ENCODE results near the gene LATS1. TPM values are rescaled to one million over a fixed set of nuclear protein-coding genes. Genes with fewer than 3 reads are reported as not detected.
"Not testable (repeated sequence)": the region's sequence is repeated elsewhere in the genome, so short reads cannot be mapped to it uniquely, and the experiment has no call there.

Gene LATS1
- polyA plus RNA-seq, 1 of the 3 experiments (the other 2 are of a cell fraction), result 6.9 TPM

DNA sequence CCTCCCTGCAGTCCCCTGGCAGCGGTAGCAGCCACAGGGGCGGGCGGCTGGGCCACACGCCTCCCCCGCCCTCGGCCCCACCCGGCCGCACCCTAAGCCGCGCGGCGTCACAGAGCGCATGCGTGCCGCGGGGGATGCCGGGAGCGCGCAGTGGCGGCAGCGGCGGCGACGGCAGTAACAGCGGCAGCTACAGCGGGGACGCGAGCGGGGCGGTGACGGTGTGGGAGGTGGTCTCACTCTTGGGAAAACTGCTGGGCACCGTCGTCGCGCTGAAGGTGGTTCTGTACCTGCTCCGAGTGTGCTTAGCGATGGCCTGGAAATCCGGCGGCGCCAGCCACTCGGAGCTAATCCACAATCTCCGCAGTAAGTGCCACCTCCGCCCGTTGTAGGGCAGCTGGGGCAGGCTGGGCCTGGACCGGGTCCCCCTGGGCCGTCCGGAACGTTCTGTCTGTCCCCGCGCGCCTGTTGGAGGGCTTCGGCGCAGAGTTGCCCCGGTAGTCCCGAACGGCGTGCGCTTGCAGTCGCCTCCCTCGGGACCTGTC is 31.8 kb upstream of the LATS1 start, which contains the start of gene PCMT1 (continued):
- TF ChIP-seq NFIC (IDR thresholded peaks at IDR 0.05; ENCODE audit: borderline replicate concordance) (no peak), YY1 (IDR thresholded peaks at IDR 0.05; ENCODE audit: low read depth) (no peak)

DNA sequence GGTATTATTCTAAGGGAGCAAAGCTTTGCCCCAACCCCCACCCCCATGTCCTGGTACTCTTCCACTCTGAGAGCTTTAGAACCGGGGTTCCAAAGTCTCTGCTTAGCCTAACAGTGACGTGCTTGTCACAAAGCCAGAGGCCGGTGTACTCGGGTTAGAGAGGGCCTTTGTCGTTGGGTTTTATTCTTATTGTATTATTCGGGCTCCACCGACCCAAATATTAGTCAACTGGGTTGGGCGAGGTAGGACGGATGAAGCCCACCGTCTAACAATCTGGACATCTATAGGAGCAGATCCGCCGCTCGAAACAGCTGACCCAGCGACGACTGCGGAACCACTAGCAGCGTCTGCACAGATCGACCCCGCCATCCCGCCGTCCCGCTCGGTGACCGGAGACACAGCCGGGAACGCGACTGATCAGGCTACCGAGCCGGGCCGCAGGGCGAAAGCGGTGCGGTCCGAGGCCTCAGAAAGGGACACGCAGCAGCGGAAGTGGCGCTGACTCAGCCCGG is 31.2 kb upstream of the LATS1 start:
- ChIA-PET CTCF (interaction anchor here (1.3 to 1.9 kb wide), 2 partner anchors 25 to 32 kb away, joined by 3 to 4 read pairs; partner anchors contain the start of gene LATS1), POLR2A (interaction anchor here (1.2 kb wide), 1 partner anchor 31 kb away, joined by 8 read pairs; the partner anchor contains the start of gene LATS1)
- Histone ChIP-seq H3K79me2 (ENCODE audit: insufficient read depth) (peaks cover 67% of the 10 kb centered on the region), H4K20me1 (ENCODE audit: insufficient read depth) (peaks cover 15% of the 10 kb centered on the region; the same call in 1 of the 2 replicates), H3K9ac (peak overlapping the region; percentile 80; the same call in 1 of the 2 replicates), H3K4me2 (peak overlapping the region; percentile 89; the same call in 1 of the 2 replicates), H3K4me3 (ENCODE audit: low read depth in 2 of 2, low read length in 1 of 2) (peak overlapping the region; percentile 85 to 98), H3F3A (replicated peaks; ENCODE audit: insufficient read depth) (peaks cover 18% of the 10 kb centered on the region), H3K27ac (ENCODE audit: low read depth in 2 of 2, low read length in 1 of 2) (peak overlapping the region; percentile 70 to 76; a peak in 3 of 4 replicates)
- H3K27me3 ChIP-seq (ENCODE audit: insufficient read depth); H3K9me3 ChIP-seq; H3K36me3 ChIP-seq (replicated peaks in 1 of 2; ENCODE audit: control insufficient read depth in 1 of 2, insufficient read depth in 2 of 2, low read length in 1 of 2); DNase-seq; H3K9me2 ChIP-seq; H2AFZ ChIP-seq (ENCODE audit: low read depth); H3K4me1 ChIP-seq (ENCODE audit: control insufficient read depth in 1 of 2, insufficient read depth in 2 of 2, low read depth in 1 of 2, low read length in 1 of 2): not testable (repeated sequence)
- no CpG with 5 or more reads among the region's 38 CpGs for WGBS (ENCODE audit: low lambda C conversion rate)
- 0 out of 2 replicates have a peak, but pooled peaks have one; percentile 35 for TF ChIP-seq FOSL2 (IDR thresholded peaks at IDR 0.05; ENCODE audit: borderline replicate concordance, low read depth)

DNA sequence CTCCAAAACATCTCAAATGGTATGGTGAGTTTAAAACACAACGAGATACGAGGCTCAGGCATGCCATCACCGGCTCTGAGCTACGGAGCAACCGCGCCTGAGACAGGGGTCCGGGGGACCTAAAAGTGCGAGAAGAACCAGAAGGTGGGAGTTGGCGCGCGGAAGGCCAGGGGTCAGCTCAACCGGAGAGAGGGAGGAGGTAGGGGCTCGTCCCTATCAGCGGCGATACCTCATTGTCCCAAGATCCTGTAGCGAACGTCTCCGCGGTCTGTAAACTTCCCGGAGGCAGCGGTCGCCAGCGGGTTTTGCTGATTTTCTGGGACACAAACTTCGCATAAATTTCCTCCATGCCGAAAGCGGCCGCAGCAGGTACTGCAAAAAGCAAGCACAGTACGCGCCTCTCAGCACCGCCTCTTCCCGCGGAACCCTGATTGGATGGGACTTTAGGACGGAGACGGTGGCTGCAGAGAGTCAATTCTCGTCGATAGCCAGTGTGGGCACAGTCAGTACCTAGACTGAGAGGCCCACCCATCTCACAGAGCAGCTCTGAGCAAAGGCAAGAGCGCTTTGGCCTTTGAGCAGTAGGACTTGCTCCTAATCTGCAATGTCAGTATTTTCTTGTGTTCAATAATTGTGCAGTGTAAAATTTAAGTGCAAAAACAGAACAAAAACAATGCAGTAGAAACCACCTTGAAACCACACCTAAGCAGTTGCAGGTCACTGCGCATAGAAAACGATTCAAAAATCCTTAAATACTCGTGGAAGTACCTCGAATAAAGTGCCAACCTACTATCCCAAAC is 28.4 kb upstream of the LATS1 start, which contains the start of gene NUP43:
Gene NUP43 (minus strand): TSS at position 383 of the 800 bp plus-strand sequence. CDS start 34 bp downstream, at position 349.
- H3K27ac ChIP-seq (ENCODE audit: low read depth in 2 of 2, low read length in 1 of 2), result peak within 1 kb of the TSS; percentile 51 to 63; a peak in 3 of 4 replicates
- no peaks in the 10 kb centered on the region for H4K20me1 ChIP-seq (ENCODE audit: insufficient read depth)
- no peaks in the 10 kb centered on the region for H3K27me3 ChIP-seq (ENCODE audit: insufficient read depth)
- H3K9me2 ChIP-seq, result no peaks in the 10 kb centered on the region
- 6% methylated on average over 29 of the region's 41 CpGs for WGBS (ENCODE audit: low lambda C conversion rate)
- peaks cover 5 to 9% of the 10 kb centered on the region in 2 experiments for H3K36me3 ChIP-seq (replicated peaks in 1 of 2; ENCODE audit: control insufficient read depth in 1 of 2, insufficient read depth in 2 of 2, low read length in 1 of 2)
- peaks cover 0 to 5% of the 10 kb centered on the region in 2 experiments; a peak in 2 of 4 replicates for H3K4me1 ChIP-seq (ENCODE audit: control insufficient read depth in 1 of 2, insufficient read depth in 2 of 2, low read depth in 1 of 2, low read length in 1 of 2)
- ChIA-PET POLR2A (interaction anchor here (1.8 kb wide), 1 partner anchor 29 kb away, joined by 5 read pairs; the partner anchor contains the start of gene LATS1), CTCF (interaction anchor here (0.6 to 2.9 kb wide), 6 partner anchors 11 to 1128 kb away, joined by 3 to 16 read pairs (median 4); no protein-coding TSS in a partner anchor)
- peak within 1 kb of the TSS; percentile 92 for H2AFZ ChIP-seq (ENCODE audit: low read depth)
- peak within 1 kb of the TSS; percentile 86 to 95 for H3K4me3 ChIP-seq (ENCODE audit: low read depth in 2 of 2, low read length in 1 of 2)
- H3K79me2 ChIP-seq (ENCODE audit: insufficient read depth), result peaks cover 50% of the 10 kb centered on the region
- H3F3A ChIP-seq (replicated peaks; ENCODE audit: insufficient read depth), result peaks cover 21% of the 10 kb centered on the region
- peak within 1 kb of the TSS; percentile 85 for H3K4me2 ChIP-seq
- no peaks in the 10 kb centered on the region for H3K9me3 ChIP-seq
- peak within 1 kb of the TSS; percentile 91 for H3K9ac ChIP-seq
- peak; percentile 86 for DNase-seq
- TF ChIP-seq, protein P1, sequence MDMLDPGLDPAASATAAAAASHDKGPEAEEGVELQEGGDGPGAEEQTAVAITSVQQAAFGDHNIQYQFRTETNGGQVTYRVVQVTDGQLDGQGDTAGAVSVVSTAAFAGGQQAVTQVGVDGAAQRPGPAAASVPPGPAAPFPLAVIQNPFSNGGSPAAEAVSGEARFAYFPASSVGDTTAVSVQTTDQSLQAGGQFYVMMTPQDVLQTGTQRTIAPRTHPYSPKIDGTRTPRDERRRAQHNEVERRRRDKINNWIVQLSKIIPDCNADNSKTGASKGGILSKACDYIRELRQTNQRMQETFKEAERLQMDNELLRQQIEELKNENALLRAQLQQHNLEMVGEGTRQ (IDR thresholded peaks at IDR 0.05; ENCODE audit: borderline replicate concordance, low read depth, low read length), result no peak
- TF ChIP-seq ELF1 (IDR thresholded peaks at IDR 0.05) (0 out of 2 replicates have a peak, but pooled peaks have one; percentile 63), POLR2AphosphoS5 (IDR thresholded peaks at IDR 0.05; ENCODE audit: low read depth, low read length) (peak; percentile 80), NFIC (IDR thresholded peaks at IDR 0.05; ENCODE audit: borderline replicate concordance) (no peak), FOSL2 (IDR thresholded peaks at IDR 0.05; ENCODE audit: borderline replicate concordance, low read depth) (no peak), TEAD4 (IDR thresholded peaks at IDR 0.05; ENCODE audit: borderline replicate concordance, insufficient read depth) (no peak), CHD2 (IDR thresholded peaks at IDR 0.05; ENCODE audit: low read length, partially characterized antibody) (no peak), GABPA (IDR thresholded peaks at IDR 0.05; ENCODE audit: low read depth) (peak; percentile 59), YY1 (IDR thresholded peaks at IDR 0.05; ENCODE audit: low read depth) (no peak), NRF1 (IDR thresholded peaks at IDR 0.05; ENCODE audit: low read depth, low read length) (no peak), MXI1 (IDR thresholded peaks at IDR 0.05; ENCODE audit: low read depth, low read length) (peak; percentile 97), EZH2phosphoT487 (IDR thresholded peaks at IDR 0.05; ENCODE audit: borderline replicate concordance, low read depth) (no peak), SIN3A (IDR thresholded peaks at IDR 0.05; ENCODE audit: borderline replicate concordance, low read depth, low read length) (peak; percentile 96), TAF1 (IDR thresholded peaks at IDR 0.05; ENCODE audit: borderline replicate concordance, low read depth, low read length) (peak; percentile 85; the same call in 1 of the 2 replicates), RXRA (IDR thresholded peaks at IDR 0.05; ENCODE audit: borderline replicate concordance, low read depth) (no peak)
- TF ChIP-seq, protein P2, sequence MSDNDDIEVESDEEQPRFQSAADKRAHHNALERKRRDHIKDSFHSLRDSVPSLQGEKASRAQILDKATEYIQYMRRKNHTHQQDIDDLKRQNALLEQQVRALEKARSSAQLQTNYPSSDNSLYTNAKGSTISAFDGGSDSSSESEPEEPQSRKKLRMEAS (IDR thresholded peaks at IDR 0.05; ENCODE audit: low read depth), result peak; percentile 88
- TF ChIP-seq, protein P3, sequence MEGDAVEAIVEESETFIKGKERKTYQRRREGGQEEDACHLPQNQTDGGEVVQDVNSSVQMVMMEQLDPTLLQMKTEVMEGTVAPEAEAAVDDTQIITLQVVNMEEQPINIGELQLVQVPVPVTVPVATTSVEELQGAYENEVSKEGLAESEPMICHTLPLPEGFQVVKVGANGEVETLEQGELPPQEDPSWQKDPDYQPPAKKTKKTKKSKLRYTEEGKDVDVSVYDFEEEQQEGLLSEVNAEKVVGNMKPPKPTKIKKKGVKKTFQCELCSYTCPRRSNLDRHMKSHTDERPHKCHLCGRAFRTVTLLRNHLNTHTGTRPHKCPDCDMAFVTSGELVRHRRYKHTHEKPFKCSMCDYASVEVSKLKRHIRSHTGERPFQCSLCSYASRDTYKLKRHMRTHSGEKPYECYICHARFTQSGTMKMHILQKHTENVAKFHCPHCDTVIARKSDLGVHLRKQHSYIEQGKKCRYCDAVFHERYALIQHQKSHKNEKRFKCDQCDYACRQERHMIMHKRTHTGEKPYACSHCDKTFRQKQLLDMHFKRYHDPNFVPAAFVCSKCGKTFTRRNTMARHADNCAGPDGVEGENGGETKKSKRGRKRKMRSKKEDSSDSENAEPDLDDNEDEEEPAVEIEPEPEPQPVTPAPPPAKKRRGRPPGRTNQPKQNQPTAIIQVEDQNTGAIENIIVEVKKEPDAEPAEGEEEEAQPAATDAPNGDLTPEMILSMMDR (IDR thresholded peaks at IDR 0.05), result peak; percentile 47; the same call in 1 of the 2 replicates
- TF ChIP-seq, protein P4, sequence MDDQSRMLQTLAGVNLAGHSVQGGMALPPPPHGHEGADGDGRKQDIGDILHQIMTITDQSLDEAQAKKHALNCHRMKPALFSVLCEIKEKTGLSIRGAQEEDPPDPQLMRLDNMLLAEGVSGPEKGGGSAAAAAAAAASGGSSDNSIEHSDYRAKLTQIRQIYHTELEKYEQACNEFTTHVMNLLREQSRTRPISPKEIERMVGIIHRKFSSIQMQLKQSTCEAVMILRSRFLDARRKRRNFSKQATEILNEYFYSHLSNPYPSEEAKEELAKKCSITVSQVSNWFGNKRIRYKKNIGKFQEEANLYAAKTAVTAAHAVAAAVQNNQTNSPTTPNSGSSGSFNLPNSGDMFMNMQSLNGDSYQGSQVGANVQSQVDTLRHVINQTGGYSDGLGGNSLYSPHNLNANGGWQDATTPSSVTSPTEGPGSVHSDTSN (IDR thresholded peaks at IDR 0.05), result no peak

Data from SK-N-SH (cell line).